GM12874 (cell line): Measurements from ENCODE around the gene DDX23.

ENCODE experiments used
- CTCF ChIP-seq: IDR thresholded peaks from 2 replicates; pipeline ENCODE4 v1.5.1; 2011; ENCODE audit warnings: low read depth, mild to moderate bottlenecking, control low read depth, low read length, moderate library complexity; ENCODE audit not compliant: insufficient read depth

DDX23 gene

GRCh38 chr12:48810903-48811431 lies 41.0 kb downstream of the DDX23 start:
- TF ChIP-seq CTCF: no peak

- no peak for TF ChIP-seq CTCF
These were observed 44.0 kb downstream of the DDX23 start for GRCh38 chr12:48807981-48808380.

GRCh38 chr12:48803675-48804074 lies 48.3 kb downstream of the DDX23 start:
- TF ChIP-seq CTCF: no peak

GRCh38 chr12:48800971-48801370 lies 51.0 kb downstream of the DDX23 start:
- TF ChIP-seq CTCF: no peak

- TF ChIP-seq CTCF: no peak
These were observed 51.5 kb downstream of the DDX23 start for GRCh38 chr12:48800457-48800856.

GRCh38 chr12:48796976-48797375 lies 55.0 kb downstream of the DDX23 start:
- no peak for TF ChIP-seq CTCF

GRCh38 chr12:48795550-48796455 lies 56.2 kb downstream of the DDX23 start:
- peak; percentile 90 for TF ChIP-seq CTCF
